ENCODE results near the gene ETS1.

The ETS1 gene

DNA sequence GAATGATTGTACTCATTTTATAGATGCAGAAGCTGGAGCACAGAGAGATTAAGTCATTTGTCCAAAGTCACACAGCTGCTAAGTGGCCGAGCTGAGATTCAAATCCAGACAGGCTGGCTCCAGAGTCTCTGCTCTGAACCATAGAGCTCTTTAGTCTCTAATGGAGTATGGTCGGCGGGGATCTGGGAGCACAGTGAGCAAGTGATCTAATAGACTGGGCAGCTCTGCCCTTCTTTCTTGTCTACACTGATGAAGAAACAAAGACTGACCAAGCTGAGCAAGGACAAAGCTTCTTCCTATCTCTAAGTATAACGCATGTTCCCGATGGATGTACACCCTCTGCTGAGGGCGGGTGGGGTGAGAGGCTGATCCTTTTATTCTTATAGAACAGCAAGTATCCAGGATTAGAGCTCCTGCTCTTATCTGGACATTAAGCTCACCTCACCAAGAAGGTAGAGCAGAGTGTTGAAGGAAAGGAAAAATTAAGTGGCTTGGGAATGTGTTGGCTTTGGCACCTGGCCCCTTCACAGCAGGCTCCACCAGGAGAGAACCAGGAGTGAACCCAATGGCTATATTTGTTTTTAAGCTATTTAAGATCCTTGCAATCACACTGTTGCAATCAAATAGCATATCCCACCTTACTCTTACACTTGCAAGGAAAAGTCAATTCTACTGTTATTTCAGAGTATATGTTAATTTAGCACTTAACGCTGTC is 68.7 kb downstream of the ETS1 start:
- DNase-seq (ENCODE audit: low spot score), result no peak

GRCh38 chr11:128517451-128518230 is 69.7 kb downstream of the ETS1 start:
- DNase-seq (ENCODE audit: low spot score), result no peak

DNA sequence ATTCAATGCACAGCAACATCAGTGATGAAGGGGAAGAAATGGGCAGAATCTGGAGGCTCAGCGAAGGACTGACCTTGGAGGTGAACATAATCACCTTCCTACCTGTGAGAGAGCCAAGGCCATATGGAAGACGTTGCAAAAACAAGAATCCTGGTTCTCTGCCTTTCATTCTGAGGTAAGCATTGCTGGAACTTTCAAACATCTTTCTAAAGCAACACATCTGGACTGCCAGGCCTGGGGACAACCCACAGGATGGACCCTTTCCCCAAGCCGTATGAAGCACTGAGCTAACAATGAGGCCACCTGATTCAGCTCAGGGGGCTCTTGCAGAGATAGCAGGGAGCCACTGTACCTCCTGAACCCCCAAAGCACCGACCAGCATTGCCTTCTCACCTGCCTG is 70.5 kb downstream of the ETS1 start:
- DNase-seq (ENCODE audit: low spot score), result no peak

DNA sequence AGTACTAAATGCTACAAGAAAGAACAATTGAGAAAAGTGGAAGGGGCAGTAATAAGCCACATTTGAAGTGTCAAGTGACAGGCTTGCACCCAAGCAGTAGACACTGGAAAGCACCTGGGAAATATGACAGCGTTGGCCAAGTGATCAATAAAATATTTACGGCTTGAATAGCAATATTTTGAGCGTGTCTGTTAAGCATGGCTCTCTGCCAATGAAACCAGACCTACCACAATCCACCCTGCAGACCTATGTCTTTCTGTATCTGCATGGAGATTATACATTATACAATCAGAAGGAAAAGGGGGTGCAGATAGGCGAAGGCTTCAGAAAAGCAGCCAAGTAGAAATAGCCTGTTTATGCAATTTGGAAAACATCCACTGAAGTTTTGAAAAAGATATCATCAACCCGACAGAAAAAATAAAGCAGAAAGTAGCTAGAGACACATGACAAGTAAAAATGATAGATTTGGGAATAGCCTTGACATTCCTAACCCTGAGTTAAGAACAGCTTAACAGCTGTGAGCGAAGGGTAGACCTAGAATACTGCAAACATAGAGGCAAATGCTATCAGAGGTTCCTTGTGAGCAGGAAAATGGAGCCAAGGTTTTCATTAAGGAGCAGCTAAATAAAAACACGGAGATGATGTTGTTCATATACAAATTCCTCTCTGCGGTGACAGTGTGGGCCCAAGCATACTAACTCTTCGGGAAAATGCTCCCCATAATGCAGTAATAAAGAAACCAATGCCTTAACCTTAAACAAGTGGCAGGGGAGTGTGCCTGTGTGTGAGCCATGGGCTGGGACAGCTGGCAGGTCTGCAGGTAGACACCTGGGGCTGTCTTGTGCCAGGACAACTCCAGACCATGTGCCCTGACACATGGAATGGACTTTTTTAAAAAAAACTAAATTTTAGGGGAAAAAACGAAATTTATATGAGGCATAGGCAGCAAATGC is 71.3 kb downstream of the ETS1 start:
- DNase-seq (ENCODE audit: low spot score), result no peak

DNA sequence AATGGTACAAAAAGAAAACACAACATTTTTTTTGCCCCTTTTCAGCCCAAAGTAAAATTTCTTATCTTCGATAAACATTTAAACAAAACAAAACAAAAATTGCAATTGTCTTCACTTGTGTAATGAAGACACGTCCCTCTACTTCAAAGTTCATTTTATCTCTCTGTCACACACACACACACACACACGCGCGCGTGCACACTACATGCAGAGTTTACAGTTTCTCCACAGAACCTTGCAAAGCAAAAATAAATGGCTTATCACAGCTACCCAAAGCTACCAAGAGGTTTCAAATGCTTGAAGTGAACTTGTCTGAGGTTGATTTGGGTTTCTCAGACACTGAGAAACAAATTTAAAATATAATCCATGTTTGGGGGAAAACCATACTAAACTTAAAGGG is 72.3 kb downstream of the ETS1 start:
- no peak for DNase-seq (ENCODE audit: low spot score)

DNA sequence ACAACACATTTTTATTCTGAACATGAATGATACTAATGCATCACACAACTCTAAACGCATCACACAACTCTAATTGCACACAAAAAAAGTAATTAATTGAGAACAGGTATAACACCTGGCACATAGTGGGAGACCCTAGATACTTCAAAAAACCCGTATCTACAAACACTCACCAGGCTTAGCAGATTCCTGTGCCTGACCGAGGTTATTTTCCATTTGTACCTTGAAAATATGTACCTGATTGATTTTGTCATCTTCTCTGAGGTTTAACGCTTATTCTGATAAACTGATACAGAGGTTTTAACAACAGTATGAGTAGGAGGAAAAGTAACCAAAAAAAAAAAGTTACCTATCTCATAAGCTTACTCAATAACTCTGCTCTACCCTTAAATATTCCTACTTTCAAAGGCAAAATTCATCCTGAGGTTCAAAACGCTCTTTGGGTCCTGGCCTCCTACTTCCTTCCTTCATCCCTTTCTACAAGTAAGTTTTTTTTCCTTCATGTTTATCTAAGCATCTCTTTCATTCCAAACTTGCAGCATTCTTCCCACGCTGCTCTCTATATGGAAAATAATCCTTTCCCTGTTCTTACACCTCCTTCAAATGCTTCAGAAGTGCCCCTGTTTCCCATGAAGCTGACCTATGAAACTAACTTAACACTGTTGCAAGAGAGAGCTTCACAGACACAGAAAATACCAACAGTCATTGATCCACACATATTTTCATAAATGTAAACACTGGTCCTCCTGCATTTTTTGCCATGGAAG is 73.3 kb downstream of the ETS1 start:
- DNase-seq (ENCODE audit: low spot score), result no peak

DNA sequence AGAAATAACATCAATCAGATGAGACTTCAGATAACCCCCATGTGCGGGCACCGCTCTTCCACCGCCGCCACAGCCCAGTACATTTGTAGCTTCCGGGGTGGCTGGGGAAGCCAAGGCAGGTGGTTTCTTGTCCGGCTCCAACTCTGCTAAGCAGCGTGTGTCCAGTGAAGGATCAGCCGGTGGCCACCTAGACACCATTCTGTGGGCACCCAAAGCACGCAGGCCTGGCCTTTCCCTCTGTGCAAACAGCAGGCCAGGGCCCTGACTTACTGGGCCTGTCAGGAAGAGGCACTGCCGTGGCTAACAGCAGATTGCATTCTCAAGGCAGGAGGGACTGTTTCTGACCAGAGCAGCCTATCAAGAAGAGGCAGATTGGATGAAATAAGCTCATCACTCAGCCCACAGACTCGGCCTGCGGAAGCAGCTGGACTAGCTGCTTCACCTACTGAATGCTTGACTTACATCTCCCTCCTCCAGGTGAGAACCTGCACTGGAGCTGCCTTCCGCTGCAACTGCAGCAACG is 74.8 kb downstream of the ETS1 start:
- DNase-seq (ENCODE audit: low spot score), result no peak

DNA sequence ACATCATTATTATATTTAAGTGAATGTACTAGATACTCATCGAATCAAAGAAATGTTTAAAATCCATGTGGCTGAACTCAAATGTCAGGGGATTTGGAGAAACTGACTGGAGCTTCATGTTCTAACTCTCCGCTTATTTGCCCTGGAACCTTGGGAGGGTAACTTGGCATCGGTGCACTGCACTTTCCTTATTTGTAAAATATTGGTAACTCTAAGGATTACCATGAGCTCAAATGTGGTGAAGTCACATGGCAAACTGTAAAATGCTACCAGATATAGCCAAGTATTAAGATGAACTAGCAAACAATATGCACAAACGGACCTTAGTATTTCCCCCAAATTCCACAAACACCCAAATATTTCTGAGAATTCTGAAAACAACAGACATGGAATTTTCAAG is 75.6 kb downstream of the ETS1 start:
- no peak for DNase-seq (ENCODE audit: low spot score)

DNA sequence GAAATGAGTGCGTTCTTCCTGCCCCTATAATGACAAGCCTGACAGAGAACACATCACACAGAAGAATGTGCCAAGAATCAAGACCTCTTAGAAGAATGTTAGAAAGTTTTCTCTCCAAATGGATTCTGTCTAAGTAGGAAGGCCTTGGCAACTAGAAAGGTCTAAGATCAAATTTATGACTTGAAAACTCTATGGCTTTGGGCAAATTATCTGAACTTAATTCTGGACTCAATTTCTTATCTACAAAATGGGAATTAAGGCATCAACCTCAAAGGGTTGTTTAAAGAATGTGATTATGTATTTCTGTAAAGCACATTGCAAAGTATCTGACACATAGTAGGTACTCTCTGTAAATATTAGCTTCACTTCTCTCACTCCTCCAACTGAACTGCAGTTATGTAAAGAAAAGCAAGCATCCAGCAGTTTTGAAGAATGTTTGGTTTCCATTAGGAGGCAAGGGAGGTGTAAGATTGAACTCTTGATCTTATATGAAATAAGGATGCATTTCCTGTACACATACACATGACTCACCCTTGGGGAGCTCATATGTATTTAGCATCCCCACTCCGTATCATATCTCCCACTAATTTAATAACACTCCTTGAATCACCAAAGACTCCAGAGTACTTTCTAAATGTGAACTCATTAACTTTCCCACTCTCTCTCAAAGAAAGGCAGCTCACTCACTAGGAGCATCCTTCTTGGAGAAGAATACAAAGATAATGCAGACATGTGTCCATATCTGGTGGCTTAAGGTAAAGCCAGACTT is 77.6 kb downstream of the ETS1 start:
- DNase-seq (ENCODE audit: low spot score), result no peak

DNA sequence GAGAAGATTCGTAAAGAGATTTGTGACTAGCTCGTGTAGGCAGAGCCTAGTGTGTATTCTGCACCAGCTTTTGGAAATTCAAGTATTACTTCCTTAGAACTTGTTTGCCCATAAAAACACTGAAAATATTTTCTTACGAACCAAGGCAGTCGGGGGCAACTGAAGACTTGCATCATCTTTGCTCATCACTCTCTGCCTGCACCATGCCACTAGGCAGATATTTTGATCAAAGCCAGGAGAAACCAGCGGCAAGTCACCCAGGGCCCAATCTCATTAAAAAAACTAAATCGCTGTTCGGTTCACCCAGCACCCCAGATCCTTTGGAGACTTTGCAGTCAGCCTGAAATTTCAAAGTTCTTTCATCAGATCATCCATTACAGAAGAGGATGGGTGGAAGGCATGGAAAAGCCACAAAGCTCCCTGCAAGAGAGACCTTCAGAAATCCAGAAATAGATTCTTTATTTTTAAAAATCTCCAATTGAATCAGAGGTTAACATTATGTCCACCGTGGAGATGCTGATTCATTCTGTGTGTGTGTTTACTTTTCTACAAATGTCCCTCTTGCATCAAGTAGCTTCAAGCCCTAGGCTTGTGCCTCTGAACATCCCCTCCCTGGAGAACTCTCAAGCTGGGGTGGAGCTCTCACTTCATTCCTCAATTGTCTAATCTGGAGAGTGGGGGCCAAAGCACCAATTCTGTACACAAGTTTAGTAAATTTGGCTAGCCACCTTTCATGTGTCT is 78.4 kb downstream of the ETS1 start:
- DNase-seq (ENCODE audit: low spot score), result no peak

DNA sequence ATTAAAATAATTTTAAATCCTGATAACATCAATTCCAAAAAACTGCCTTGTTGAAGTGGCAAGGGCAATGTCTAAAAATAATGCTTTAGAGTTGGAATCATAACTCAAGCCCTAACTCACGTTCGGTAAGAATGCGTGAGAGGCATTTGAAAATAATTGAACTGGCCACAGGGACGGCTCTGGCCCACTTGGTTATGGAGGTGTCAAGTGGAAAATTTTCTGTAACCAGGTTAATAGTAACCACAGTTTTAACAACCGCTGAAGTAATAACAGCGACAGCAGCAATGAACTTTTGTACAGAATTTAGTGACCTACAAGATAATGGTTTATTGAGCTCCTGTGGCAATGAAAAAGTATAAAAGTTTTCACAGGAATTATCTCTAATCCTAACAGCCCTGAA is 79.4 kb downstream of the ETS1 start:
- no peak for DNase-seq (ENCODE audit: low spot score)

- no peak for DNase-seq (ENCODE audit: low spot score)
Measured at GRCh38 chr11:128506999-128507611, 80.3 kb downstream of the ETS1 start.

- DNase-seq (ENCODE audit: low spot score), result no peak
Measured at GRCh38 chr11:128506356-128506755, 81.0 kb downstream of the ETS1 start.

GRCh38 chr11:128505449-128506065 is 81.8 kb downstream of the ETS1 start:
- no peak for DNase-seq (ENCODE audit: low spot score)

DNA sequence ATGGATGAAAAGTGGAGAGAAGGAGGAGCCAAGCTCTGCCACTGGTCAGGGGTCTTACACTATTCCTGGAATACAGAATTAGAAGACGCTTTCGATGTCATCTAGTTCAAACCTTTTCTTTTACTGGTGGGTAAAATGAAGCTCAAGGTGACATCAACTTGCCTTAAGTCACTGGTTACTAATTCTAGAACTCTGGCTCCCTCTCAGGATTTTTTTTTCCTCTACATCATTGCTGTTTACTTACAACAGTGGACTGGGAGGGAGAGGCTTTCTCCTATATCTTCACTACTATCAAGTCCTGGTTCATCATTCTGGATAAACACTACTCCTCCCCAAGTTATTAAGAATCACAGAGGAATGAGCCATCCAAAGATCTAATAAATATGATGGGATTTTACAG is 82.9 kb downstream of the ETS1 start:
- no peak for DNase-seq (ENCODE audit: low spot score)

DNA sequence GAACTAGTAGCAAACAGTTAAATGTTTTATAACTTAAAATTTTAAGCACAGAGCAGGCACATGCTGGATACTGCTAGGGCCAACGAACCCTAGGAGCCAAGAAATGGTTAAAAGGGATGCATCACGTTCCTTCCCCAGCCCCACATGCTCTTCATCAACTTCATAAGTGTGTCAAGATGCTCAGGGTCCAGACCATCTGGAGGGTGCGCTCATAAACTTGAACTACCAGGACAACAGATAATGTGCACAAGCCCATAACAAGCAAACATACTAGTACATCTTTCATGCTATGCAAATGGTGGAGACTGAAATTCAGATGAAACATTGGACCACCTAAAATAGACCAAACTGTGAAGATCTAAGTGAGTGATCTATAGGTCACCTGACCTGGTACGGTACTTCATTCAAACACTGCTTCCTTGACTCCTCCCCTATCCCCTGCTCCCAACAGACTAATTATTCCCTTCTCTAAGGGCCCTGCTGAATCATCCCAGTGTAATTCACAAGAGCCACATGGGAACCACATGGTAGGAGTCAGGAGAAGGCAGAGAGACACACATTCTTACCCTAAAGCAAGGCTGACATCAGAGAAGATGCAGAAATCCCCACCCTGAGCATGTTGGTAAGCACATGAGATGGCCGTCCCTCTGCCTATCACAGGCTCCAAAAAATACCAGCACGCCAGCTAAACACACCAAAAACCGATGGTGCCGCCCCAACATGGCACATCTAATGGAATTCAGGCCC is 83.9 kb downstream of the ETS1 start:
- DNase-seq (ENCODE audit: low spot score), result no peak

DNA sequence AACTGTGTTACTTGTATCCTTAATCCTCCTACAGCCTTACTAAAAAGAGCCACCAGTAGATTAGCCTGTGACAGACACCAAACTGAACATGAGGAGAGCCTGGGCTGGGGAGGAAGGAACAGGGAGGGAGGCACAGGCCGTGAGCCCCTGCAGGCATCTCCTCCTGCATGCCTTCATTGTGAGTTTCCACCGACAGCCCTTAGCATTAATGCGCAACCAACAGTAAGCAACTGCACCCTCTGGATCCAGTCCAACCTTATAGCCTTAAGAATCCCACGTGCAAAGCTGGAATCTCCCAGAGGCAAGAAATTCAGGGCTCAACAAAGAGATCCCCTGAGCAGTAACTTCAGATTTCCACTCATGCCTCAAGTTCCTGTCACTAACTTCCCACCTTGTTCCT is 84.6 kb downstream of the ETS1 start:
- no peak for DNase-seq (ENCODE audit: low spot score)
